Measurements from ENCODE around the gene SMS. TPM values are rescaled to one million over a fixed set of nuclear protein-coding genes. Genes with fewer than 3 reads are reported as not detected.
A peak's percentile ranks its signal among the peaks of the same experiment; 100 is the strongest.

Gene SMS
- total and polyA plus RNA-seq, 2 of the 4 experiments (the other 2 are of a cell fraction), result 176 to 230 TPM

DNA sequence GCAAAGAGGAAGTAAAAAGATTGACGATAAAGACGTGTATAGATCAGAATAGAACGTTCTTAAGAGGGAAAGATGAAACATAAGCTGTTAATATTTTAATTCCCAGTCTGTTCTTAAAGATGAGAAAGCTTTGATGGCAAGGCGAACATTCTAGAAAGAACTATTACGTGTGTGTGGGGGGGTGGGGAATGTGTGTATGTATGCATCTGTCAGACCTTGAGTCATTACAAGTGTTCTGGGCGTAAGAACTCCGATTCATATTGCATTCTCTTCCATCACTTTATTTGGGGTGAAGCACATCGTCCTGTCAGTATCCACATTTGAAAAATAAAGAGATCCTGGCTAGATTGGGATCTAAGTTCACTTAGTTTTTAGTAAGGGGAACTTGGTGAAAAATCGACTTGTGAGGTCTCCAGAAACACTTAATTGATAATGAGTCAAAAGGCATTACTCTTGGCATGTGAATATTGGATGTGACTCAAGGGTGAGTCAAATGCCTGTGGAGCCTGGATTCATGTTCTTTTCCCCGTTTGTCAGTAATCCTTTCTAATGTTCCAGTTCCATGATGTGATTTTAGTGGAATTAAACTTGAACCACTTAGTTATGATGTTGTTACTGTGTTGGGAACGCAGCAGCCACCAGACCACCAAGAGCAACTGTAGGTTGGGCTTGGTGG lies 3.1 kb downstream of the SMS start:
- peak; percentile 3; the same call in 1 of the 2 replicates for ATAC-seq (ENCODE audit: low read depth)
- POLR2A ChIA-PET (ENCODE audit: unreplicated experiment), result no interaction called here

More for the DNA sequence above, 3.1 kb downstream of the SMS start:
- Histone ChIP-seq H3K27ac (ENCODE audit: insufficient read depth, low read length) (peak overlapping the region; percentile 86), H3K4me1 (ENCODE audit: control insufficient read depth, insufficient read depth, low read length) (peaks cover 9% of the 10 kb centered on the region), H3K23ac (ENCODE audit: low read depth, low read length) (peak overlapping the region; percentile 79), H3K36me3 (ENCODE audit: control insufficient read depth, insufficient read depth, low read length) (peaks cover 2% of the 10 kb centered on the region; the same call in 1 of the 2 replicates), H2BK15ac (ENCODE audit: low read depth, low read length) (peak overlapping the region; percentile 51; the same call in 1 of the 3 replicates), H3K4me2 (ENCODE audit: low read depth, low read length) (peak overlapping the region; percentile 74), H4K20me1 (ENCODE audit: insufficient read depth, low read length) (peaks cover 48% of the 10 kb centered on the region), H4K91ac (ENCODE audit: insufficient read depth, low read depth, low read length) (peak overlapping the region; percentile 70; the same call in 1 of the 2 replicates), H4K5ac (ENCODE audit: low read depth, low read length) (peak overlapping the region; percentile 55; the same call in 1 of the 2 replicates), H2AFZ (replicated peaks; ENCODE audit: low read length, poor library complexity) (no peak overlapping the region), H2BK120ac (ENCODE audit: low read depth, low read length) (peak overlapping the region; percentile 61), H4K8ac (ENCODE audit: low read depth in 2 of 2, low read length in 2 of 2) (peak overlapping the region; percentile 57 to 80; a peak in 3 of 4 replicates), H2BK5ac (ENCODE audit: low read depth, low read length, poor library complexity, severe bottlenecking) (peak overlapping the region; percentile 86), H2AK9ac (replicated peaks; ENCODE audit: low read depth, low read length, poor library complexity) (no peak overlapping the region), H2BK20ac (ENCODE audit: low read depth, low read length) (peak overlapping the region; percentile 51; the same call in 1 of the 2 replicates), H3K14ac (replicated peaks; ENCODE audit: low read depth, low read length) (peak overlapping the region; percentile 82), H3K9me1 (ENCODE audit: insufficient read depth, low read length) (peaks cover 10% of the 10 kb centered on the region; the same call in 1 of the 2 replicates), H3K4me3 (ENCODE audit: insufficient read depth, low read depth, low read length) (peak overlapping the region; percentile 51; the same call in 1 of the 2 replicates), H3K9me3 (ENCODE audit: control insufficient read depth, insufficient read depth, low read length) (no peaks in the 10 kb centered on the region), H3K56ac (ENCODE audit: extremely low read depth, insufficient read depth, low read length) (peak overlapping the region; percentile 61; the same call in 1 of the 2 replicates), H3K9ac (ENCODE audit: low read depth, low read length) (peak overlapping the region; percentile 96; the same call in 1 of the 2 replicates), H3K79me1 (ENCODE audit: low read depth in 1 of 2, low read length in 2 of 2) (peaks cover 0 to 7% of the 10 kb centered on the region in 2 experiments; a peak in 2 of 4 replicates), H3K18ac (ENCODE audit: low read depth, low read length) (peak overlapping the region; percentile 79; the same call in 1 of the 2 replicates), H3K27me3 (ENCODE audit: control insufficient read depth, insufficient read depth, low read length) (no peaks in the 10 kb centered on the region), H2AK5ac (ENCODE audit: low read depth, low read length) (peak overlapping the region; percentile 63), H3K4ac (ENCODE audit: low read depth, low read length) (peak overlapping the region; percentile 69; the same call in 1 of the 2 replicates)
- no TSS peak for BruUV-seq (replicated peaks)
- intact Hi-C loops (cut with micrococcal nuclease), result loop anchor here (2.0 kb wide), 2 partner anchors 29 to 105 kb away; partner anchors contain the start of gene MBTPS2
- TF ChIP-seq RCOR1 (IDR thresholded peaks at IDR 0.05; ENCODE audit: insufficient replicate concordance, low read length) (no peak), CEBPB (IDR thresholded peaks at IDR 0.05; ENCODE audit: low read depth, low read length) (peak; percentile 19; the same call in 1 of the 2 replicates), BHLHE40 (IDR thresholded peaks at IDR 0.05; ENCODE audit: low read depth, low read length) (peak; percentile 37; the same call in 1 of the 2 replicates), FOS (IDR thresholded peaks at IDR 0.05; ENCODE audit: low read depth, low read length) (peak; percentile 83)
- 27% methylated on average over 3 of the region's 11 CpGs; no CpG with 5 or more reads in 1 of the 2 experiments for WGBS, 2 experiments (ENCODE audit: extremely low coverage in 2 of 2, insufficient read length in 1 of 2)
- peak; percentile 92 for DNase-seq
- CTCF ChIA-PET, result interaction anchor here (1.4 kb wide), 1 partner anchor 83 kb away, joined by 3 read pairs; no protein-coding TSS in a partner anchor
- in situ Hi-C loops (cut with MboI; ENCODE audit: low sequenced_read_pairs), result no loop called here
- dilution Hi-C loops (cut with HindIII; ENCODE audit: low sequenced_read_pairs, unreplicated experiment), result no loop called here
